ENCODE data around the gene CADPS.

The CADPS gene

DNA sequence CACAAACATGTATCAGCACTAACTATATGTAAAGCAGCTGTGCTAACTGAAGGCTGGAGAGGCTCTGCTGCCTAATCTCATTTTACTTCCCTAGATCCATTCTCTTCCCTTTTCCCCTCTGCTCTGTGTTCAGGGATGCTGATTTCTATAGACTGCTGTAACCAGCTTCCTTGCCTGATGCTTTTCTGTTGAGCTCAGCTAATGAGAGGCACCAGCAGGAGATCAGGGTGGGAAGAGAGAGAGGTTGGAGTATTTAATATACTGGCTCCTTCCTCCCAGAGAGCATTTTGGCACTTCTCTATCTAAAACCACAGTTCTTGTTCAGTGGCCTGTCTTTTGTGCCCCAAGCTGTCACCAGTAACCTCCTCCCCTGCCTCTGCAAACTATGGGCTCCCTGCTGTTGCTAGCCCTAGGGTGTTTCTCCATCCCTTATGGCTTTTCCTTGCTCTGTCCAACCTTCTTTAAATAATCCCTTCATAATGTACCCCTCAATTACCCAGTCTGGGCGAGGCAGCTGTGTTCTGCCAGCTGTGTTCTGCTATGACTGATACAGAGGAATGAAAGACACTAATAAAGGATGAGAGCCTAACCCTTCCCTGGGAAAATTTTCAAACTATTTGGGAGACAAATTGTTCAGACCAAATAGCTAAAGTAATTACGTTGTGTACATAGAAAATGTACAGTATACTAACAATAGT, 69.5 kb downstream of the CADPS start:
- DNase-seq = no peak

DNA sequence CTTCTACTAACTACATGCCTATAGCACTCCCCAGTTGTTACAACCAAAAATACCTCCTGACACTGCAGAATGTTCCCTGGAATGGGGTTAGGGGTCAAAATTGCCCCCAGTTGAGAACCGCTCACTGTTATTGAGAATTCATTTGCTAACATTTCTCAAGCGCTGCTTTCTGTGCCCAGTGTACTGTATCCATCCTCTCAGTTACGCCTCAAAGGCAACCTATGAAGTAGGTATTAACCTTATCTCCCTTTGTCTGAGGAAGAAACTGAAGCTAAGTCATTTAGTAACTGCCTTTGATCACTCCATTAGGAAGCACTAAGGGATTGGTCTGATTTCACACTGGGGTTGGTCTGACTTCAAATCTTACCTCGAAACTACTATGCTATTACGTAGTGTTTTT, 70.1 kb downstream of the CADPS start:
- no peak for DNase-seq

DNA sequence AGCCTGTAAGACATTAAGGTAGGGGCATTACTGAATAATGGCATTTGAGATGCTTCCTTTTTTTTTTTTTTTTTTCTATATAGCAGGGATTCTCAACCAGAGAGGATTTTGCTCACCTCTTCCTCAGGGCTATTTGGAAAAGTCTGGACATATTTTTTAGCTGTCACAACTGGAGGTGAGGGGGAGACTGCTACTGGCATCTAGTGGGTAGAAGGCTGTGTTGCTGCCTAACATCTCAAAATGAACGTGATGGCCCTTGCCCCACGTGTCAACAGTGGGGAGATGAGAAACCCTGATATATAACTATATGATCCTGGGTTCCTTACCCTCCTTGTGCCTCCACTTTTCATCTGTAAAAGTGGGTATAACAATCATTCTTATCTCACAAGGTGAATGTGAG, 71.9 kb downstream of the CADPS start:
- no peak for DNase-seq

DNA sequence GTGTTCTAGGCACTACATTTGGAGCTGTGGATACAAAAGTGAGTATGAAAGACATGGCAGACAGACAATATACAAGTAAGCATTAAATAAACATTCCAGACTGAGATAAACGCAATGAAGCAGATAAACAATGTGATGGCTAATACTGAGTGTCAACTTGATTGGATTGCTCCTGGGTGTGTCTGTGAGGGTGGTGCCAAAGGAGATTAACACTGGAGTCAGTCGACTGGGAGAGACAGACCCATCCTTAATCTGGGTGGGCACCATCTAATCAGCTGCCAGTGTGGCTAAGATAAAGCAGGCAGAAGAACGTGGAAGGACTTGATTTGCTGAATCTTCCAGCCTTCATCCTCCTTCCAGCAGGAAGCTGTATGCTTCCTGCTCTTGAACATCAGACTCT, 77.2 kb downstream of the CADPS start:
- DNase-seq = no peak

DNA sequence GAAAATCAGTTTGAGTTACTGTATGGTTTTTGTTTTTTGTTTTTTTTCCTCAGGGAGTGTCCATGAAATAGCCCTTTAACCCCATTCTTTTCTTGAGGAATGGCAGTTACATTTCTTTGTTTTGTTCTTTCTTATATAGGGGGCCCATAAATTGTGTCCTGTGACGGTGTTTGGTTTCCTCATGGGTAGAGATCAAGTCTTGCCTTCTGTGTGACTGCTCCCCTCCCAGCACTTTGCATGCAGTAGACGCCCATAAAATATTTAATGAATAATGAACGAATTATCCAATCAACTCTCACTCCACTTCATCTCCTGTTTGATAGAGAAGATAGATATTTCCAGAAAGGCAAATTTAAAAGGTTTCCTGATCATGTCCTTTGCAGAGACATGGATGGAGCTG, 78.1 kb downstream of the CADPS start:
- no peak for DNase-seq

DNA sequence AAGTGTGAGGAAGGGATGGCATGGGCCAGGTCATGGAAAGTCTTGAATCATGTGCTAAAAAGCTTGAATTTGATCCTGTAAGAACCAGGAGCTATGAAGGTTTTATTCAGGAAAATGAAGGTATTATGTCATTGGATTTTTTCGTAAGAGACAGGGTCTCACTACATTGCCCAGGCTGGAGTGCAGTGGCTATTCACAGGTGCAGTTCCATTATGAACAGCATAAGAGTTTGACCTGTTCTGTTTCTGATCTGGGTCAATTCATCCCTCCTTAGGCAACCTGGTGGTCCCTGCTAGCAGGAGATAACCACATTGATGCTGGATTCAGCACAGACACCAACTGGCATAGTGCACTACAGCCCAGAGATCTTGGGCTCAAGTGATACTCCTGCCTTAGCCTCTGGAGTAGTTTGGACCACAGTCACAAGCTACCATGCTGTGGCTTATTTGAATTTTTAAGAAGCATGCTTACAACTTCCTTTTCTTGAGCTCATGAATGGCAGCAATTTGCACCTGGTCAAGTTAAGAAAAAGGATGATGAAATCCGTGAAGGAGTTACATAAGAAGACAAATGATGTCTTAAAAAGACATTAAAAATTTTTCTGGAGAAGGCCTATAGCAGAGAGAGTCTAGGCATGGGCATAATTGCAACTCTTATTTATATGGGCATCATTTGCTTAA, 79.1 kb downstream of the CADPS start:
- no peak for DNase-seq

DNA sequence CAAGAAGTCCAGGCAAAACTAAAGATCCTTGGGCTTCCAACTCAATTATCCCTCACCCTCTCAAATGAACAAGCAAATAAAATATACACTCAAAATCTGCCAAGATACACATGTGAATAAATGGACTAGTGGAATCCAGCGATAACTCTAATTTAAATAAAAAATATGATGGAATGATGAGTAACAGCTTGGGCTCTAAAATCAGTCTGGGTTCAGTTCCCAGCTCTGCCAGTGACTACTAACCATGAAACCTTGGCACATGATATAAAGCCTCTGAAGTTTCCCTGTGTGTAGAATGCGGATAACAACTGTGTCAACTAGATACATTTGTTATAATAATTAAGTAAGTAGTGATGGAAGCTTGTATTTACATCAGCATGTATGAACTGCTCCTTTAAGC, 81.3 kb downstream of the CADPS start:
- DNase-seq = no peak

DNA sequence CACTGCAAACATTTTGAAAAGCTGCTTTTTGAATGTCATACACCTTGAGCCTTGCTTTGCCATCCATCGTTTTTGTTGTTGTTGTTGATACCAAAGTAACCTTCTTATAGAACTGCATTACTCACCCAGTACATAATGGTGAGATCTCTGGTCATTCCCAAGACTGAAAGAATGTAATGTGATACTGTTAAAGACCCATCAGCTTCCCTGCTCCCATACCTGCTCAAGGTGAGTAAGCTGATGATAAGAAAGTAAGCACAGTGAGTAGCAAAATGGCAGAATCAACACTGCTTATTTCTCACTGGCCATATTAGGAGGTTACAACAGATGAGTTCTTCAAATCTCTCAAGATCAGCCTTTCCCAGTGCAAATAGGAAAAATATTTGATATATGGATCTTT, 89.8 kb downstream of the CADPS start:
- DNase-seq = no peak

DNA sequence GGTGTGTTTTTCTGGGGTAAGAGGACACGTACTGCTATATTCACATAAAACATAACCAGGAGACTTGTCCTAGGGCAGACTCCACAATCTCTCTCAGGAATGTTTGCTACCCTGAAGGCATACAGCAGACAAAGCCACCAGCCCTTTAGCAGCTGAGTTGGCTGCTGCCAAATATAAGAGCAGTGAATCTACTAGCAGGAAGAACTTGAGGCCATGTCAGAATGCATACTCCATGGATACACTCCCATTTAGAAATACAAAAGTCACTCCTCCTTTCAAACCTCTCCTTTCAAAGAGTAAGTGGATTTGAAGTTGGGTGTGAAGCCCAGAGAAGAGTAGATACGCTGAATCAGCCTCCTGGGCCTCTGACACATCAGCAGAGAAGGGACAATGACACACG, 94.1 kb downstream of the CADPS start:
- DNase-seq = no peak

DNA sequence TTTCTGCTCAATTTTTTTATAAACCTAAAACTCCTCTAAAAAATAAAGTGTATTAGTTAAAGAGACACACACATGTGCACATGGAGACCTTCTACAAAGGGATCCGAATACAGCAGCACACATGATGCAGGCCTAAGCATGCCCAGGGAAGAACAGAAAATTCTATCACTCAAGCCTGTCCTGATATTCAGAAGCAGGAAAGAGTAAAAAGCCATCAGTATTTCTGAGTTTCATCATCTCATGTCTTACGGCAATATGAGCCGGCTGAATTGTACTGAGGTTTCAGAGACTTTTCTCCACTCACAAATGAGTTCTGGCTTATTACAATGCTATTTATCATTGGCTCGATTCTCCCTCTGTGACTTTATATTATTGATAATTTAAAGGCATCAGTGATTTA, 97.5 kb downstream of the CADPS start:
- no peak for DNase-seq

DNA sequence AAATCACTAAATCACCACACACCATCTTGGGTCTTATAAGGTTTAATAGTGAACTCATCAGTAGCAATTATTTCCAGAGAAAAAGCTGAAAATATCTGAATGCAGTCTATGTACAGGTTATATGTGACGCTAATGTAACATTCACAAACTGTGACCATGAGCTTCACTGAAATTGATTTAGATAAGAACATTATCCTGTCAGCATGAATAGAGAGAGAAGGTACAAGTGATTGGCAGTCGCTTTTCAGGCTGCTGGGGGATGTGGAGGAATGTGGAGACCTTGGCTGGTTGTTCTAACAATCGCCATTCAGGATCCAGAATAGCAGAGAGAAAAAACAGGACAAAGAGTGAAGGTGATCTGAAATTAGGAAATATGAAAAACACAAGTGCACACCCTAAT, 98.1 kb downstream of the CADPS start:
- DNase-seq = no peak

DNA sequence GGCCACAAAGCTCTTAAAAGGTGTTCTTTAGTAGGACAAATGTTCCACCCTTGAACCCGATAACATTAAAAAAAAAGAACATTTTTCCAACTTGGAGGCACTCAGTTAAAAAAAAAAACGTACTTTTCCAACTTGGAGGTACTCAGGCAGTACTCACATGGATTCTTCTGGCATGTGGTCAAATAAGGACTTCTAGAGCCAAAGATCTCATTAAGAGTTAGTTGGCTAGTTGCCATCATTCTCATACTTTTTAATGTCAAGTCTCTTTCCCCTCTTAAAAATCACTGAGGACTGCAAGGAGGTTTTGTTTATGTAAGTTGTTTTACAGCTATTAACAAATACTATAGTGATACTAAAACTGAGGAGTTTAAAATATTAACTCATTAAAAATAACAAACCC, 101.0 kb downstream of the CADPS start:
- DNase-seq = no peak

DNA sequence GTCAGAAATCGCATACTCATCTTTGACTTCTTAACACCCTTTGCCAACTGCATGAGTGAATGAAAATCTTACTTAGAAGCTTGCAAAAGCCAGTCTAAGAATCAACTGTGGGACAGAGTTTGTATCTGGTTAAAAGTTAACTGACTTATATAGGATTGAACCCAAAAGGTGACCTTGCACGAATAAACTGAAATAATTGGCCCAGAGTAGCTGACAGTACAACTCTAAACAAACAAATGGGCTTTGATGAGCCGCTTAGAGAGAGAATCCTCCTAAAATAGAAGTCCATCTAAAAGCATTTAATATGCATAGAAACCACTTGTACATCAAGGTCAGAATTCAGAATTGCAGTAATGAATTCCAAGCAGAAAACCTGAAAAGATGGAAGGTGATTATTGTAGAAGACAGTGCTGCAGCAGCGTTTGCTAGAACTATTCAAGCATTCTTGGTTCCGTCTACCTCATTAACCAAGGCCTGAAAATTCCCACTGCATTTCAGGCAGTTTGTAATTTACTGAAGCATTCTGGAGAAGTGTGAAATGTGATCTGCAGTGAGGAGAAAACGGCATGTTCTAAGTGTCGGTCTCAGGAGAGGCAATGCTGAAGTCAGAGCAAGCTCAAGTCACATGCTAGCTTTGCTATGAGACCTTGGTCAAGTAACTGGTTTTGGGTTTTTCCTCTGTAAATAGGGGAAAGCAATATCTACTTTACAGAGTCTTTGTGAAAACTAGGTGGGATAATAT, 103.7 kb downstream of the CADPS start:
- no peak for DNase-seq

DNA sequence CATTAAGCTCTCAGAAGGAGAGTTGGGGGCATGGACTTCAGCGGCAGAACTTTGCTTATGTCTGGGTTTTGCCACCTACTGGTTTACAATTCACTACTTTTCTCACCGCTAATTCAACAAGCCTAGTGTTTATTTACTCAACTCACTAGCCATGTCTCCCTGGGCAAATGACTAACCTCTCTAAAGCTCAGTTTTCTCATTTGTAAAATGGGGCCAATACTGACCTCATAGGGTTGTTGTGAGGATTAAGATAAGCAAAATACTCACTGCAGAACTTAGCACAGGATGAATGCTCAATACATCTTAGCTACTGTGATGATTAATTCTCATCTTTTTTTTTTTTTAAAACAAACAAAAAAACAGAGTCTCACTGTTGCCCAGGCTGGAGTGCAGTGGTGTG, 106.3 kb downstream of the CADPS start:
- DNase-seq = no peak

DNA sequence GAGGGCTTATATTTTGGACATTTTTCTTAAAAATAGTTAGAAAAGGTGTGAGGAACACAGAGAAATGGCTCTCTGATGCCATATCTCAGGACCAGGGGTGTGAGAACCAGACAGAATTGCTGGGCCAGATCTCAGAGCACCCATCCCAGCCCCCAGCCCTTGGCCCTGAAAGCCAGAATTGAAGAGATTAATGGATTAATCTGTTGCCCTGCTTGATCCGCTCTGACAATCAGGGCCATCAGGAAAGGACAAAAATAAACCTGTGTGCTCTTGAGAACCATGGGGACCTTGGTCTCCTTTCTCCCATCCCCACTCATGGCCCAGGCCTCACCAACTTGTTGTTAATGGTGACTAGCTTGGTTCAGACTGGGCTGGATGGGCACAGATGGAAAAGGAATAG, 113.5 kb downstream of the CADPS start:
- no peak for DNase-seq

DNA sequence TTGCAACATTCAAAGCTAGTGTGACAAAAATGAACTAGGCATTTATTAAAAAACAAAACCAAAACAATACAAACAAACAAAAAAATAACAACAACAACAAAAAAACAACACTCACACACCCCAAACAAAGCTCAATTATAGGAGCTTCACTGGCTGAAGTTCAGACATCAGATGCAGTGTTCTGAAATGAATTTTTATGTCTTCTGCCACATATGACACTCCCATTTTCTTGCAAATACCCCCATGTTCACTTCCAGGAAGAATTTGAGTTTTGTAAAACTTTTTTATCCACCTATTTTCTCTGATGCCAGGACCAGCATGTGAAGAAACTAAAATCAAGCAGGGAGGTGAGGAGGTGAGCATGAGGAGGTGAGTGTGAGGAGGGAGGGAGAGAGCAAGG, 113.9 kb downstream of the CADPS start:
- no peak for DNase-seq

DNA sequence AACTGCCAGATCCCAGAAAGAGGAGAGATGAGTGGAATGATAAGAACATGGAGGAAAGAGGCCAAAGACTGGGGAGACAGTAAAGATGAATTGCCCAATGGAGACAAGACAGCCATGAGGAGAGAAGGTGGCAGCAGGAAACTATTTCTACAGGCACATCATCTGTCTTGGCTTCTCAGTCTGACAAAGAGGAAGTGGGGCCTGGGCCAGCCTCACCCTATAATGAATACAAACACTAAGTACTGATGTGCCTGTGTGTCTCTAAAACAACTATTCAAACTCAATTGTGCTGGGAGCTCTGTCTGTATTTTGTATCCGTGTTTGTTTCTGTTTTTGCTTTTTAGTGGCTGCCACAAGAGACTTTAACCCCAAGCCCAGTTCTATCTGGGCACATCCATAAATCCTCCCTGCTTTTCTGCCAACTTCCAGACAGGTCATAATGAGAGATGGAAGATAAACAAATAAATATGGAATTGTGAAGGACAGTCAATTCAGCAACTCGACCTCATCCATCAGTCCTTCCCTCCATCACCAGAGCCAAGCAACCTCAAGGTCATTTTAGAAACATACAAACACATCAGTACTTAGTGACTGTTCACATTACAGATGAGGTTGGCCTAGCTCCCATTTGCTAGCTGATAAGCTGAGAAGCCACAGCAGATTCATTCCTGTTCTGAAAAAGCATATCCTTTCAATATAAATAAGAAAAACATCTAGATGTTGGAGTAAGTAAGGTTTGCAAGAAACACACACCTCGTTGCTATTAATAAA, 116.7 kb downstream of the CADPS start:
- DNase-seq = no peak

DNA sequence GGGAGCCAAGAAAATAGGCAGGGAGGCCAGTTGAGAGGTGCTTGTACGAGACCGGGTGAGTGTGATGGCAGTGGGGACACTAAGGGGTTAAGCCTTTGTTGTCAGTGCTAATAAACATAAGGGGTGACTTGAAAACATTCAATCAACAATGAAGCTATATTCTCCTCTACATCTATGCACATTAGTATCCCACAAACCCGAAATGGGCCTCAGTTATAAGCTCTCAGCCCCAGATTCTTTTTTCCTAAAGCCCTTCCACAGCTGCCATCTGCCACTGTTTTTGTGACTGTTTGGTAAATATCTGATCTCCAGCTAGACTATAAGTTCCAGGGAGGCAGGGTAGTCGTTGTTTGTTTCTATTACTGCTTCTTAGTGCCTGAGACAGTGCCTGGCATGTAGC, 118.2 kb downstream of the CADPS start:
- no peak for DNase-seq

DNA sequence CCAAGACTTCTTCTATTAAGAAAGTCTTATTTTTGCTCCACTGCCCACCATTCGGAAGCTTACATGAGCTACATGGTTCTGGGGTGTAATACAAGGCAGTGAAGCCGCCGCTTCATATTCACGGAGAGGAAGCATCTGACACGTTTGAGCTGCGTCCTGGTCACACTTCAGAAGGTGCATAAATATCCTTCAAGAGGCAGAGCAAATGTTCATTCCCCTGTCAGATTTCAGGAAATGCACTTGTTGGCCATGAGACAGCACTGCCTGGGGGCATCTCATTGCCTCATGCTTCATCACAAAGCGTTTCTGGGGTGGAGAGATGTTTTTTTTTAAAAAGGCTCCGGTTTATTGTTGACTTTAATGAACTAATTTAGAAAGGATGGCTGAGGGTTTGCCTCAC, 119.9 kb downstream of the CADPS start:
- no peak for DNase-seq

DNA sequence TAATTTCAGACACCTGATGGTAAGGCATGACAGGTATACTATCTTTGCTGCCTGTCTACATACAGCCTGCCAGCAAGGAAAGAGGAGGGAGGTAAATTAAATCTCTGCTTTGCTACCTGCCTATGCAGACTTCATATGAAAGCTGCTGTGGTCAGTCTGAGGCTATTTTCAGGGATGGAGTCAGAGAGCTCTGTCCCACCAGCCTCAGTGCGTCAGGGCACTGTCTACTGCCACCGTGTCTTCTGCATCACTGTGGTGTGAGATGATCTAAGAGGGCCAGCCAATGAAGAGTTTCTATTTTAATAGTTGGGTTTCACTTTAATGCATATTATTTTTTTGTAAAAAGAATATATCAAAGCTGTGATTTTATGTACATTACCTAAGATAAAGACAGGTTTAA, 125.6 kb downstream of the CADPS start:
- DNase-seq = no peak

DNA sequence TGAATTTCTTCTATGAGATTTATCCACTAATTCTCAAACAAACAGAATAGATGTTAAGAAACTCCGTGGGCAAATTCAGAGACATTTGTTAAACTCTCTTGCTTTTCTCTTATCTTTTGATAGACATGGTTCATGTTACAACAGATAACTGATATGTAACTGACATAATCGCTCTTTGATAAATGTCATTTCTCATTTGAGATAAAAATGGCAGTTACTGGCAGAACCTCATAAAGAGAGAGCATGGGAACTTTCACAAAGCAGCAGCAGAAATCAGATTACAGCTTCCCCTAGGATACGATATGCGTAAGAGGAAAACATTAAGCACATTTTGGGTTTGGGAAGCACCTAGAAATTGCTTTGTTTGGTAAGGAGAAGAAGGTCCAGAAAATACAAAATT, 126.1 kb downstream of the CADPS start:
- no peak for DNase-seq

DNA sequence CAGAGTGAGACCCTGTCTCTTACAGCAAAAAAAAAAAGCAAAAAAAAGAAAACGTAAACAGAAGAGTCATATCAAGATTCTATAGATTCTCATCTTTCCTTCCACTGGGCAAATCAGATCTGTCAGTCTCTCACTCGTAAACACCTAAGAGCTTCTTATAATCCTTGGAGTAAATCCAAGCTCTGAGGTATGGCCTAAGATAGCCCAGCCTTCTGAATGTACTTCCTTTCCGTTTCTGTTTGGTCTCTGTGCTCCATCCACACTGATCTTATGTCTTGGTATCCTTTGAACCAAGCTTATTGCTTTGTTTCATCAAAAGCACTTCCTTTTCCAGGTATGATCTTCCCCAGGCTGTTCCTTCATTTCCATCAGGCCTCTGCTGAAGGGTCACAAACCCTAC, 137.8 kb downstream of the CADPS start:
- DNase-seq = no peak

DNA sequence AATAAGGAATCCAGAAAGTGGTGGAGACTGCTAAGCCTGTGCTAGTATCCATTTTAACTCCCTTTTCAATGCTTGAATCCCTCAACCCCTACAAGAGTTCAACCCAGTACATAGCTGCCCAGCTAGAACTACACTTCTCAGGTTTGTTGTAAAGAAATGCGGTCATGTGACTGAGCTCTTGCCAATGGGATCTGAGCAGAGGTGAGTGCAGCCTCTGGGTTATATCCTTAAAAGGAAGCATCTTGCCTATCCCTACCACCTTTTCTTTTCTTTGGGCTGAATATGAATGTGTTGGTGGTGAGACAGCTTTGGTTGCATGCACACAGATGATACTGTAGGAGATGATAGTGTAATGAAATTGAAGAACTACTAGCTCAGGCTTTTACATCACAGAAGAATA, 139.7 kb downstream of the CADPS start:
- DNase-seq = no peak
